ENCODE results near the gene CAMTA2.

- TF ChIP-seq SP1 (IDR thresholded peaks at IDR 0.05) (no peak), CTCF (IDR thresholded peaks at IDR 0.05; ENCODE audit: low read depth, low read length, missing input control) (no peak), MAX (IDR thresholded peaks at IDR 0.05) (no peak), REST (IDR thresholded peaks at IDR 0.05) (no peak), GABPA (IDR thresholded peaks at IDR 0.05 in 1 of 2, conservative IDR thresholded peaks at IDR 0.05 in 1 of 2) (no peak), JUND (IDR thresholded peaks at IDR 0.05) (no peak), TAF1 (conservative IDR thresholded peaks at IDR 0.05) (no peak), YY1 (IDR thresholded peaks at IDR 0.05) (no peak), ATF3 (IDR thresholded peaks at IDR 0.05) (no peak), RAD21 (IDR thresholded peaks at IDR 0.05) (no peak), RXRA (IDR thresholded peaks at IDR 0.05) (no peak), HNF4A (conservative IDR thresholded peaks at IDR 0.05) (no peak)
Observed at GRCh38 chr17:4965311-4965986, 22.0 kb downstream of the CAMTA2 start.

Measured in liver (tissue), 3 donors.